ENCODE data around the gene SSBP3.

The SSBP3 gene

DNA sequence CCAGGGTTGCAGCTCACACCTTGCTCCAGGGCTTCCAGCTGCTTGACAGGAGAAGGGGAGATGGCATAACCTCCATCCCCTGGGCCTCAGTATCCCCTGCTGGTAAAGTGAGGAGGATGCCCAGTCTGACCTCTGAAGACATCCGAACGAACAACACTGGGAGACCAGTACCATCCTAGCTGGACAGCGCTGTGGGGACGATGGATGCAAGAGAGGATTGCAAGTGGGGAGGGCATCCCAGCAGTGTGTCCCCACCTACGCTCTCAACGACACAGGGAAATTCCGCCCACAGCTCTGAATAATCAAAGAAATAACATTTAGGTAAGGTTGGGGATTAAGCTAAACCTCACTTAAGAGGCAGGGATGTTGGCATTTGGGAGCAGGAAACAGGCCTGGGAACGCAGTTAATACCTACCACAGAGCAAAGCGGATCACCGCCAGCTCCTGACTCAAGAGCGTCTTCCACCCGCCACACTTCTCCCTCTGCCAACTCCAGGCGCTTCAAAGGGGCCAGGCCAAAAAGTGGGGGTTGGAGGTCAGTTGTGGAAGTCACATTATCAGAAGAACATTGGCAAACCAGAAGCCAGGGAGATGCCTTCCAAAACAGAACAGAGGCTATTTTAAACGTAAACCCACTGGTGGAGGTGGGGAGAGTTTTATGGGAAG is 47.6 kb downstream of the SSBP3 start:
- TF ChIP-seq FOXP2 (optimal IDR thresholded peaks at IDR 0.05; ENCODE audit: borderline replicate concordance, extremely low read depth, extremely low read length, insufficient read depth): no peak
- TF ChIP-seq POLR2AphosphoS5 (IDR thresholded peaks at IDR 0.05; ENCODE audit: low read depth, low read length): no peak
- TF ChIP-seq REST (IDR thresholded peaks at IDR 0.05; ENCODE audit: insufficient read depth in 1 of 2, low read depth in 2 of 2, low read length in 2 of 2): peak in 1 of 2 experiments; percentile 59; a peak in 1 of 4 replicates

GRCh38 chr1:54357967-54358366 is 48.2 kb downstream of the SSBP3 start:
- TF ChIP-seq SIN3A (IDR thresholded peaks at IDR 0.05; ENCODE audit: borderline replicate concordance, insufficient read depth, low read length): no peak

DNA sequence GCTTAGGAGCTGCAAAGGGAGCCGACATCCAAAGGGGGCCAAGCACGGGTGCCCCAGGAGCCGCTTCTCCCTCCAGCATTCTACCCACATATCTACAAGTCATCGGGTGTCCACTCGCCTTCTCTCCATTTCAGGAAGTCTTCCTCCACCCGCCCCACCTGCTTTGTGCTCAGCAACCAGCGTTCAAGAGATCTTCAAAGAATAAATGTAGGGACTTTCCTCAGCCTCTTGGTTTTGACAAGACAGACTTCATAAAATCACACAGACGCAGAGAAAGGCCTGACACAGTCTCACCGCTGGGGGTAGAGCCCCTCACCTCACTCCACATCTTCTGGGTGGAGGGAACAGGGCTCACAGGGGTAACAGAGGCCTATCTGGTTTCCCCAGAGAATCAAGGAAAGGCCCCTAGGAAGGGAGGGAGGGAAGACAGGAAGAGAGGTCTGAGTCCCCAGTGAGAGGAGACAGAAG is 49.5 kb downstream of the SSBP3 start:
- TF ChIP-seq POLR2AphosphoS5 (IDR thresholded peaks at IDR 0.05; ENCODE audit: low read depth, low read length): no peak
- TF ChIP-seq SIN3A (IDR thresholded peaks at IDR 0.05; ENCODE audit: borderline replicate concordance, insufficient read depth, low read length): no peak
- no peak for TF ChIP-seq REST (IDR thresholded peaks at IDR 0.05; ENCODE audit: insufficient read depth in 1 of 2, low read depth in 2 of 2, low read length in 2 of 2)
- no peak for TF ChIP-seq FOXP2 (optimal IDR thresholded peaks at IDR 0.05; ENCODE audit: borderline replicate concordance, extremely low read depth, extremely low read length, insufficient read depth)
- no peak for TF ChIP-seq TAF1 (IDR thresholded peaks at IDR 0.05; ENCODE audit: borderline replicate concordance, insufficient read depth, low read length)

- TF ChIP-seq REST (IDR thresholded peaks at IDR 0.05; ENCODE audit: insufficient read depth in 1 of 2, low read depth in 2 of 2, low read length in 2 of 2): no peak
- no peak for TF ChIP-seq SIN3A (IDR thresholded peaks at IDR 0.05; ENCODE audit: borderline replicate concordance, insufficient read depth, low read length)
- TF ChIP-seq FOXP2 (optimal IDR thresholded peaks at IDR 0.05; ENCODE audit: borderline replicate concordance, extremely low read depth, extremely low read length, insufficient read depth): no peak
- TF ChIP-seq POLR2AphosphoS5 (IDR thresholded peaks at IDR 0.05; ENCODE audit: low read depth, low read length): no peak
- no peak for TF ChIP-seq TAF1 (IDR thresholded peaks at IDR 0.05; ENCODE audit: borderline replicate concordance, insufficient read depth, low read length)
Measured at GRCh38 chr1:54355931-54356679, 50.1 kb downstream of the SSBP3 start.

DNA sequence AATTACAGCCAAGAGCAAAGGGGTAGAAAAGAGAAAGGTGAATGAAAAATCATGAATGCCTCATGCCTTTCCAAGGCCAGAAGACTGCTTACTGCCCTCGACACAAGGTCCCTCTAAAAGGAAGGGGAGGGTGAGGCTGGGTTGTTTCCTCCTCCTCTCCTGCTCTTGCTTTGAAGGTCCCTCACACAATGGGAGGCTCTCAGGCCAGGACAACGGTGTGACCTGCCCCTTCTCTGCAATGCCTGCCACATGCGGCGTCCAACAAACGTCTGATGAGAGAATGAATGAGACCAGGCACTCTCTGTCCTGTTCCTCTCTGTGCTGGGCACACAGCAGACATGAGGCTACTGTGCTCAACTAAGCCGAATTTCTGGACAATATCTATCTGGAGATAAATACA is 51.3 kb downstream of the SSBP3 start:
- TF ChIP-seq SIN3A (IDR thresholded peaks at IDR 0.05; ENCODE audit: borderline replicate concordance, insufficient read depth, low read length): no peak
- no peak for TF ChIP-seq FOXP2 (optimal IDR thresholded peaks at IDR 0.05; ENCODE audit: borderline replicate concordance, extremely low read depth, extremely low read length, insufficient read depth)
- no peak for TF ChIP-seq TAF1 (IDR thresholded peaks at IDR 0.05; ENCODE audit: borderline replicate concordance, insufficient read depth, low read length)
- TF ChIP-seq POLR2AphosphoS5 (IDR thresholded peaks at IDR 0.05; ENCODE audit: low read depth, low read length): no peak
- no peak for TF ChIP-seq REST (IDR thresholded peaks at IDR 0.05; ENCODE audit: insufficient read depth in 1 of 2, low read depth in 2 of 2, low read length in 2 of 2)

Measured in PFSK-1 (cell line).